Activated CD8-positive, alpha-beta memory T cell treated with anti-CD3 and anti-CD28 coated beads, Interleukin-2, amount 50 U/mL, for 4 hours (primary cell): ENCODE measurements around the gene PGGT1B.

Experiments used
- DNase-seq: peaks from one replicate; pipeline ENCODE4 v3.0.0-alpha.2; 2020

PGGT1B gene

GRCh38 chr5:115262321-115263077, at the start of gene PGGT1B:
TSS of gene PGGT1B (minus strand) at chr5:115262877. CDS start at chr5:115262851, 26 bp downstream.
- DNase-seq, result peak; percentile 70

GRCh38 chr5:115309751-115310370, 47.2 kb upstream of the PGGT1B start:
- no peak for DNase-seq

- no peak for DNase-seq
These were observed 46.1 kb upstream of the PGGT1B start for GRCh38 chr5:115308815-115309214.

- no peak for DNase-seq
These were observed 43.4 kb upstream of the PGGT1B start for GRCh38 chr5:115306011-115306536.

- DNase-seq, result no peak
These were observed 41.8 kb upstream of the PGGT1B start for GRCh38 chr5:115304496-115304895.

GRCh38 chr5:115298811-115299210, 36.1 kb upstream of the PGGT1B start:
- DNase-seq, result no peak

- DNase-seq, result no peak
These were observed 34.4 kb upstream of the PGGT1B start for GRCh38 chr5:115297031-115297430.

GRCh38 chr5:115296124-115297022, 33.7 kb upstream of the PGGT1B start, which contains the start of gene CCDC112:
TSS of gene CCDC112 (minus strand) at chr5:115296654. CDS start at chr5:115296543, 111 bp downstream.
- DNase-seq, result peak; percentile 79

GRCh38 chr5:115295777-115296123, 33.1 kb upstream of the PGGT1B start:
- no peak for DNase-seq

- no peak for DNase-seq
These were observed 28.7 kb upstream of the PGGT1B start for GRCh38 chr5:115291397-115291796.

GRCh38 chr5:115289104-115289503, 26.4 kb upstream of the PGGT1B start:
- no peak for DNase-seq

GRCh38 chr5:115284021-115284420, 21.3 kb upstream of the PGGT1B start:
- DNase-seq, result no peak

GRCh38 chr5:115282131-115282530, 19.5 kb upstream of the PGGT1B start:
- DNase-seq, result no peak

GRCh38 chr5:115274584-115274983, 11.9 kb upstream of the PGGT1B start:
- DNase-seq, result no peak

GRCh38 chr5:115272297-115272958, 9.8 kb upstream of the PGGT1B start:
- no peak for DNase-seq

GRCh38 chr5:115271295-115272050, 8.8 kb upstream of the PGGT1B start:
- DNase-seq, result no peak

GRCh38 chr5:115267617-115268016, 4.9 kb upstream of the PGGT1B start:
- DNase-seq, result no peak

- DNase-seq, result no peak
These were observed 2.5 kb upstream of the PGGT1B start for GRCh38 chr5:115265220-115265619.

GRCh38 chr5:115264786-115265185, 2.1 kb upstream of the PGGT1B start:
- no peak for DNase-seq

- no peak for DNase-seq
These were observed 352 bp upstream of the PGGT1B start for GRCh38 chr5:115263078-115263380.

GRCh38 chr5:115262011-115262320, 711 bp downstream of the PGGT1B start:
- DNase-seq, result no peak

- DNase-seq, result no peak
These were observed 2.4 kb downstream of the PGGT1B start for GRCh38 chr5:115260248-115260647.
